Suppressor macrophage (primary cell): ENCODE results near the gene NUDCD2.
"Not testable (repeated sequence)": the region's sequence is repeated elsewhere in the genome, so short reads cannot be mapped to it uniquely, and the experiment has no call there.

Experiments
- DNase-seq, 4 experiments: peaks; one replicate each; pipeline ENCODE4 v3.0.0-alpha.2; 2020 to 2022

Gene NUDCD2

GRCh38 chr5:163424836-163425235, 35.1 kb downstream of the NUDCD2 start:
- DNase-seq, result no peak

GRCh38 chr5:163415673-163416072, 44.2 kb downstream of the NUDCD2 start:
- not testable (repeated sequence) for DNase-seq

GRCh38 chr5:163410505-163410904, 49.4 kb downstream of the NUDCD2 start:
- DNase-seq, result no peak

GRCh38 chr5:163409384-163409783, 50.5 kb downstream of the NUDCD2 start:
- DNase-seq, result no peak

GRCh38 chr5:163408311-163408923, 51.5 kb downstream of the NUDCD2 start:
- DNase-seq, result peak; percentile 73 to 81 (median 74)

GRCh38 chr5:163407034-163407655, 52.8 kb downstream of the NUDCD2 start:
- peak; percentile 37 to 65 (median 61) for DNase-seq

GRCh38 chr5:163404364-163405173, 55.3 kb downstream of the NUDCD2 start:
- no peak for DNase-seq

- DNase-seq, result no peak
These were observed 57.9 kb downstream of the NUDCD2 start for GRCh38 chr5:163402007-163402406.

GRCh38 chr5:163401271-163401670, 58.6 kb downstream of the NUDCD2 start:
- no peak for DNase-seq

- DNase-seq, result no peak
These were observed 60.0 kb downstream of the NUDCD2 start for GRCh38 chr5:163399923-163400322.

- no peak for DNase-seq
These were observed 62.5 kb downstream of the NUDCD2 start for GRCh38 chr5:163397354-163397753.

GRCh38 chr5:163396818-163397340, 63.0 kb downstream of the NUDCD2 start:
- DNase-seq, result peak; percentile 30 to 79 (median 62)
